ENCODE data around the gene SMAD3. TPM values are rescaled to one million over a fixed set of nuclear protein-coding genes. Genes with fewer than 3 reads are reported as not detected.
A peak's percentile ranks its signal among the peaks of the same experiment; 100 is the strongest.

The SMAD3 gene
- total and polyA plus RNA-seq, 4 donors: 15.9 to 33.3 (median 24.9) TPM

DNA sequence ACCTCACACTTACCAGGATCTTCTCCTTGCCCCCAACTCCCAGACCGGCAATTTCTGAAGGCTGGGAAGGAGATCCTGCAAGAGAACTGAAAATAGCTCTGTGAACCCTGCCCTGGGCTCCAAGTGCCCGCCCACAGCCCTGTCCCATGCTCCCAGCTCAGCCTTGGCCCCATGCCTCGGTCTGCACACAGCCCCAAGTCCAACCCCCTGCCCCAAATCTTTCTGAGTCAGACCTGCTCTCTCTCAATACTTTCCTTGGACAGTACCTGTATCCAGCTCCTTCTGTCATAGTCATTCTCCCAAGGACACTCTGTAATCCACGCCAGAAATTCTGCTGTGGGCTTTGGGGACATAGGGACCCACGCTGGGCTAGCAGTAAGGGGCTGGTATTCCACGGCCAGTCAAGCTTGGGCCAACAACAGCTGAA, 6.3 kb upstream of the SMAD3 start:
- WGBS (ENCODE audit: insufficient coverage): 82% methylated on average over 6 of the region's 6 CpGs
- no peak overlapping the region for H3K4me3 ChIP-seq (ENCODE audit: low read depth, low read length)

DNA sequence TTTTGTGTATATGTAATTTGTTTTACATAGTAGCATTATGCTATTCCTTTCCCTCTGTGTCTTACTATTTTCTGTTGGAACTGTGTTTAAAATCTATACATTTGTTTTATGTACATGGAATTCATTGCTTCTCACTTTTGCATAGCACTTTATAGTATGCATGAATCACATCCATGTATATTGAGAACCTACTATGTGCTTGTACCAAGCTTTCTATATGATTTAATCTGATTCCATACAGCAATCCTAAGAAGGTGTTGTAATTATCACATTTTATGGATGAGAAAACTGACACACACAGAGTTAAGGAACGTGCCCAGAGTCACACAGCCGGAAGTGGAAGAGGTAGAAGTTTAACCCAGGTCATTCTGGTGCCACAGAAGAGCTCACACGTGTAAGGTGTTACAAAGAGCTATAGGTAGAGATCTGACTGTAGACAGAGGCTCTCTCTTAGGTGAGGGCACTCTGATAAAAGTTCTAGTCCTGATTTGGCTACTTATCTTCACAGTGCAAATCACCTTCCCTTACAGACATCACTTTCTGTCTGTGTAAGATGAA, 3.5 kb upstream of the SMAD3 start:
- no peak overlapping the region for H3K27ac ChIP-seq (ENCODE audit: low read depth, low read length)
- peaks cover 19% of the 10 kb centered on the region for H3K4me1 ChIP-seq (ENCODE audit: control insufficient read depth, insufficient read depth, low read length)
- 69% methylated on average over 3 of the region's 3 CpGs for WGBS (ENCODE audit: insufficient coverage)
- H3K27me3 ChIP-seq (ENCODE audit: control insufficient read depth, insufficient read depth, low read length): peaks cover 6% of the 10 kb centered on the region
- no peaks in the 10 kb centered on the region for H3K36me3 ChIP-seq (ENCODE audit: control insufficient read depth, insufficient read depth, low read length)
- no peak overlapping the region for H3K4me3 ChIP-seq (ENCODE audit: low read depth, low read length)
- DNase-seq (ENCODE audit: low read depth in 4 of 6, low spot score in 6 of 6): no peak
- no peaks in the 10 kb centered on the region for H3K9me3 ChIP-seq (ENCODE audit: control insufficient read depth, insufficient read depth, low read length)

More for the DNA sequence above, 6.3 kb upstream of the SMAD3 start:
- H3K27ac ChIP-seq (ENCODE audit: low read depth, low read length): no peak overlapping the region
- no peaks in the 10 kb centered on the region for H3K9me3 ChIP-seq (ENCODE audit: control insufficient read depth, insufficient read depth, low read length)
- peaks cover 2% of the 10 kb centered on the region for H3K27me3 ChIP-seq (ENCODE audit: control insufficient read depth, insufficient read depth, low read length)
- no peak for DNase-seq (ENCODE audit: low read depth in 4 of 6, low spot score in 6 of 6)
- peaks cover 3% of the 10 kb centered on the region for H3K4me1 ChIP-seq (ENCODE audit: control insufficient read depth, insufficient read depth, low read length)
- H3K36me3 ChIP-seq (ENCODE audit: control insufficient read depth, insufficient read depth, low read length): no peaks in the 10 kb centered on the region

DNA sequence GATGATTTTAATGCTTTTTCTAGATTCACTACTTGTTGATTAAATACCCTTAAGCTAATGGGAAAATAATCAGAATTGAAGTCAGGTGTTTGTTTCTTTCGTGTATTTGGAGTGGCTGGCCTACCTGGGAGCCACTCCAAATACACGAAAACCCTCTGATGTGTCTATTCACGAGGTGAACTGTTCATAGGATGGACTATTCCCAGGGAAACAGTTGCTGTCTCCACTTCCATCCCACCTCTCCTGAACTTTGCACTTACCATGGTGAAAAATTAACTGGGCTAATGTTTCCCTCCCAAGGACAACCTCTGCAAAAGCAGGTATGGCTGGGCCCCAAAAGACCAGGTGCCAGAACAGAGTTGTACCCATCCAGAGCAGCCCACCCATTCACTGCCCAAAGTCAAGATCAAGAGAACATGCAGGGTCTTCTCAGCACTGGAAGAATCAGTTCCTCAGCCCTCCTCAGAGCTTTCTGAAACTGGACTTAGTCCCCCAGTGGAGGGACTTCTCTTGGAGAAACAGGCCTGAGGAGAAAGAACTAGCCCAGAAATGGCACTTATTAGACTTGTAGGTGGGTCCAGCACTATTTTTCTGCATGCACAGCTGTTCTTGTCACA, 2.9 kb upstream of the SMAD3 start:
- Histone ChIP-seq H3K4me1 (ENCODE audit: control insufficient read depth, insufficient read depth, low read length) (peaks cover 24% of the 10 kb centered on the region), H3K36me3 (ENCODE audit: control insufficient read depth, insufficient read depth, low read length) (no peaks in the 10 kb centered on the region), H3K9me3 (ENCODE audit: control insufficient read depth, insufficient read depth, low read length) (no peaks in the 10 kb centered on the region), H3K4me3 (ENCODE audit: low read depth, low read length) (no peak overlapping the region), H3K27me3 (ENCODE audit: control insufficient read depth, insufficient read depth, low read length) (peaks cover 6% of the 10 kb centered on the region), H3K27ac (ENCODE audit: low read depth, low read length) (no peak overlapping the region)
- DNase-seq (ENCODE audit: low read depth in 4 of 6, low spot score in 6 of 6): no peak
- WGBS (ENCODE audit: insufficient coverage): 88% methylated on average over 2 of the region's 3 CpGs

DNA sequence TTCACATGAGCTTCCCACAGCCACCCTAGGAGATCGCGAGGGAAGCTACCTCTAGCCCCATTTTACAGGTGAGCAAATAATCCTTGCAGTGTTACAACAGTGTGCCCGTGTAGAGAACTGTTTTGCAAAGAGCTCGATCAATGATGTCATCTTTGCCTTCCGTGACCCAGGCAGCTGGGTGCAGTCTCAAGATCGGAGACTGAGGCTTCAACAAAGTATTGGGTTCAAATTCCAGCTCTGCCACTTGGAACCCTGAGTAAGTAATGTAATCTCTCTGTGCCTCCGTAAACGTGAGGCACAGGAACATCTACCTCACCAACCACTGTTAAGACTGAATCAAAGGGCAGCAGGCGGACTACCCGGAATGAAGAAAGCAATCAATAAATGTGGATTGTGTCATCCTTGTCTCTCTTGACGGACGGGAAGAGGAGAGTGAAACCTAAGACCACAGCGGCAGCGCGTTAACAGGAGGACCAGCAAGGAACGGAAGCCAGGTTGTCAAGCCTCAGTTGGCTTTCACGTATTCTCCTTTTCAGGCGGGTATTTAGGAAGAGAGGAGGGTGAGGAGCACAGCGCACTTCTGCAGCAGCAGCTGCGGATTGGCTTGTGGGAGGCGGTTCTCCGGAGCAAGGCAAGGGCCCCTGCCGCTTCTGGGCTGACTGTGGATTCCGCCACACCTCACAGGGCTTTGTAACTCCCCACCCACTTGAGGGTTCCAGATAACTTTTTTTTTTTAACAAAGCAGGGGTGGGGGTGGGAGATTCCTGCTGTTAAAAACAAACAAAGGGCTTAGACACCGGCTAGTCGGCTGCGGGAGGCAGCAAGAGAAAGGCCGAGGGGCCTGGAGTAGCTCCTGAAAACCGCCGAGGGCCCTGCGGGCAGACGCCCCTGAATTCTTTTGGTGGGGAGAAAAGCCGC, 1.5 kb upstream of the SMAD3 start:
- 62% methylated on average over 20 of the region's 33 CpGs for WGBS (ENCODE audit: insufficient coverage)
- no peaks in the 10 kb centered on the region for H3K9me3 ChIP-seq (ENCODE audit: control insufficient read depth, insufficient read depth, low read length)
- peak in 2 of 6 donors; percentile 47 to 52 for DNase-seq (ENCODE audit: low read depth in 4 of 6, low spot score in 6 of 6)
- no peaks in the 10 kb centered on the region for H3K36me3 ChIP-seq (ENCODE audit: control insufficient read depth, insufficient read depth, low read length)
- no peak overlapping the region for H3K4me3 ChIP-seq (ENCODE audit: low read depth, low read length)
- peaks cover 34% of the 10 kb centered on the region for H3K4me1 ChIP-seq (ENCODE audit: control insufficient read depth, insufficient read depth, low read length)
- peaks cover 6% of the 10 kb centered on the region for H3K27me3 ChIP-seq (ENCODE audit: control insufficient read depth, insufficient read depth, low read length)
- no peak overlapping the region for H3K27ac ChIP-seq (ENCODE audit: low read depth, low read length)

DNA sequence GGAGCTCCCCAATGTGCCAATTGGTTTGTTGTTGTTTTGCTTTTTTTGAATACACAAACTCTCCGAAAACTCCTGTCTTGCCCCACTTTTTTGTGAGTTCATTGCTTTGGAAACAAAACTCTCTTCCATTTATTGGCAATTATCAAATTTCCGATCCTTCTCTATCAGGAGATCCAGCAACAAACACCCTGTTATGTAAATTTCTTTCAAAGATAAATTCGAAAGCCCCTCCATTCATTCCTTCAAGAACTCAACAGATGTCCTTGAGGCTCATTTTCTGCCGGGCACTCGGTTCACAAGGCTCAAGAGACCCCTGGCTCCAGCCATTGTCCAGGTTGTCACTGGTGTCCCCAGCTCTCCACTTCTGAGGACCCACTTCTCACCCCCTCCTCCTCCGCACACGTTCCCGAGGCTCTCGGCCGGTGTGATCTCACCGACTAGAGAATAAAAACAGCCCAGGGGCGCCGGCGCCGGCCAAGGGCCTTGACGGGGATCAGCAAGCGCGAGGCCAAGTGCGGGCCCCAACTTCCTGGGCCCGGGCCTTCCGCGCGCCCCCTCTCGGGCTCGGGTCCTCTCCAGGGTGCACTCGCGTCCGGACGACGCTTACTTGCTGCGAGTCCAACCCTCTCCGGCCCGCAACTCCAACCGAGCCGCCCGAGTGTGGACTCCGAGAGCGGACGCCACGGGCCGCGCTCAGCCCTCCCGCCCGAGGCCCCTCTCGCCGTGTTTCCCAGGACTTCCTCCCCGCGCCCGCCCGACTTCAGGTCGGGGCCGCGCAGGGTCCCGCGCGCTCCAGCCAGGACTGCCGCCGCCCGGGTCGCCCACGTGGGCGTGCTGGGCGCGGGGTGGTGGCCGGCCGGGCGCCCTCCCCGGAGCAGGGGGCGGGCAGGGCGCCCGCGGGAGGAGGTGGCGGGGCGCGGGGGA, 533 bp upstream of the SMAD3 start:
- Histone ChIP-seq H3K4me1 (ENCODE audit: control insufficient read depth, insufficient read depth, low read length) (peaks cover 34% of the 10 kb centered on the region), H3K4me3 (ENCODE audit: low read depth, low read length) (peak overlapping the region; percentile 39), H3K27me3 (ENCODE audit: control insufficient read depth, insufficient read depth, low read length) (peaks cover 6% of the 10 kb centered on the region), H3K36me3 (ENCODE audit: control insufficient read depth, insufficient read depth, low read length) (no peaks in the 10 kb centered on the region), H3K27ac (ENCODE audit: low read depth, low read length) (peak overlapping the region; percentile 54), H3K9me3 (ENCODE audit: control insufficient read depth, insufficient read depth, low read length) (no peaks in the 10 kb centered on the region)
- WGBS (ENCODE audit: insufficient coverage): 2% methylated on average over 72 of the region's 75 CpGs
- no peak for DNase-seq (ENCODE audit: low read depth in 4 of 6, low spot score in 6 of 6)

DNA sequence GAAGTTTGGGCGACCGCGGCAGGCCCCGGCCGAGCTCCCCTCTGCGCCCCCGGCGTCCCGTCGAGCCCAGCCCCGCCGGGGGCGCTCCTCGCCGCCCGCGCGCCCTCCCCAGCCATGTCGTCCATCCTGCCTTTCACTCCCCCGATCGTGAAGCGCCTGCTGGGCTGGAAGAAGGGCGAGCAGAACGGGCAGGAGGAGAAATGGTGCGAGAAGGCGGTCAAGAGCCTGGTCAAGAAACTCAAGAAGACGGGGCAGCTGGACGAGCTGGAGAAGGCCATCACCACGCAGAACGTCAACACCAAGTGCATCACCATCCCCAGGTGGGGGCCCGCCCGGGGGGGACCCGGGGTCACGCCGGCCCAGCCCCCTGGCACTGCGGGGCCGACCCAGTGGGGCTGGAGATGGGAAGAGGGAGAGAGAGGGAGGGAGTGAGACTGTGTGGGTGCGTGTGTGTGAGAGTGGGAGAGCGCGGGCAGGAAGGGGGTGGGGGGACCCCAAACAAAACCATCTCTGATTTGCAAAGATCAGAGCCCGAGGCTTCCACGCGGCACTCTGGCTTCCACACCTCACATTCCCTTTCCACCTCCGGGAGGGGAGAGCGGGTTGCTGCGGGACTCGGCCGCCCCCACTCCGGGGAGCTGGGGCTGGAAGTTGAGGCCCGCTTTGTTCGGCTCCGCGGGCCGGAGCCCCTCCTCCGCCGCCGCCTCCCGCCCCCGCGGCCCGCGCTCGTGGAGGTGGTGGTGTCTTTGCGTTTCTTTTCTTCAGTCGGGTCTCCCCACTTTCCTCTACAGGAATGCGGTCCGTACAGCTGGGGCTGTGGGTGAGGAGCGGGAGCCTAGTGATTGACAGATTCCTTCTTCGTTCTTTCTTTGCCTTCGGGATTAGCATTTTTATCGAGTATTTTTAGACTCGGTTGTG, 898 bp downstream of the SMAD3 start:
- Histone ChIP-seq H3K36me3 (ENCODE audit: control insufficient read depth, insufficient read depth, low read length) (no peaks in the 10 kb centered on the region), H3K27ac (ENCODE audit: low read depth, low read length) (peak overlapping the region; percentile 78), H3K27me3 (ENCODE audit: control insufficient read depth, insufficient read depth, low read length) (peaks cover 6% of the 10 kb centered on the region), H3K4me3 (ENCODE audit: low read depth, low read length) (peak overlapping the region; percentile 66), H3K4me1 (ENCODE audit: control insufficient read depth, insufficient read depth, low read length) (peaks cover 38% of the 10 kb centered on the region), H3K9me3 (ENCODE audit: control insufficient read depth, insufficient read depth, low read length) (no peaks in the 10 kb centered on the region)
- WGBS (ENCODE audit: insufficient coverage): 0% methylated on average over 50 of the region's 72 CpGs
- DNase-seq (ENCODE audit: low read depth in 4 of 6, low spot score in 6 of 6): peak in 2 of 6 donors; percentile 37 to 62

DNA sequence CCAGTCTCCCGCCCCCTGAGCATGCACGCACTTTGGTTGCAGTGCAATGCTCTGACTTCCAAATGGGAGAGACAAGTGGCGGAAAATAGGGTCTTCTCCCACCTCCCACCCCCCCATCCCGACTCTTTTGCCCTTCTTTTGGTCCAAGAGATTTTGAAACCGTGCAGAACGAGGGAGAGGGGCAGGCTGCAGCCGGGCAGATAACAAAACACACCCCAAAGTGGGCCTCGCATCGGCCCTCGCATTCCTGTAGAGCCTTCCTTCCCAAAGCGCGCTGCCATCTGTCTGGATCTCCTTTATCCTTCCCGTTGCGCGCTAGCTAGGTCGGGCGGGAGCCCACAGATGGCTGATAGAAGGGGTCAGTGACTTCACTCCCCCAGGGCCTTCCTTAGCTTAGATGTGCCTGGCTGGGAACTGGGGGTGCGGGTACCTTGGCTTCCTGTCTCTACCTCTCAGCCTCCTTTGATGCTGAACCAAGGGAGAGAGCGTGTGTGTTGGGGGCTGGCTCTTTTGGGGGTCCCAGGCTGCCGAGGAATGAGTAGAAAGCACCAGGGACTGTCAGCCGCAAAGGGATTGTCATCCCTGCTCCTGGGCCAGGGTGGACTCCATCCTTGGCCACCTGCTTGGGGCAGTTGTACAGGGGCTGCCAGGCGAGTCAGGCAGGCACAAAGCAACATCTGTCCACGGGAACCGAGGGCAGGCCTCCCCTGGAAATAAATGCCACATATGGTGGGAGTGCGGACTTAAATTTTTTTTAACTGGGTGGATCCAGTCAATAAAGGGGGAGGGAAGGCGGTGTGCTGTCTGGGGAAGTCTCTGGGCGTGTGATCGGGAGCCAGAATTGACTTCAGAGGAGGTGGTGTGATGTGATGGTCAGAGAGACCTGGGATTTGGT, 1.8 kb downstream of the SMAD3 start:
- peak in 2 of 6 donors; percentile 54 to 58 for DNase-seq (ENCODE audit: low read depth in 4 of 6, low spot score in 6 of 6)
- peaks cover 6% of the 10 kb centered on the region for H3K27me3 ChIP-seq (ENCODE audit: control insufficient read depth, insufficient read depth, low read length)
- peaks cover 38% of the 10 kb centered on the region for H3K4me1 ChIP-seq (ENCODE audit: control insufficient read depth, insufficient read depth, low read length)
- H3K4me3 ChIP-seq (ENCODE audit: low read depth, low read length): peak overlapping the region; percentile 66
- 15% methylated on average over 21 of the region's 28 CpGs for WGBS (ENCODE audit: insufficient coverage)
- H3K27ac ChIP-seq (ENCODE audit: low read depth, low read length): peak overlapping the region; percentile 78
- no peaks in the 10 kb centered on the region for H3K9me3 ChIP-seq (ENCODE audit: control insufficient read depth, insufficient read depth, low read length)
- H3K36me3 ChIP-seq (ENCODE audit: control insufficient read depth, insufficient read depth, low read length): no peaks in the 10 kb centered on the region

Data from spinal cord (tissue), 10 donors.